Activated naive CD8-positive, alpha-beta T cell treated with anti-CD3 and anti-CD28 coated beads for 36 hours (primary cell): ENCODE results near the gene ARTN. TPM values are rescaled to one million over a fixed set of nuclear protein-coding genes. Genes with fewer than 3 reads are reported as not detected.

Experiments
- DNase-seq: peaks from one replicate; pipeline ENCODE4 v3.0.0; 2021
- H3K27ac Mint-ChIP-seq: one replicate; pipeline ENCODE4 v1.8.0; 2022; ENCODE audit warnings: mild to moderate bottlenecking, moderate library complexity, mixed read lengths
- H3K27me3 Mint-ChIP-seq: one replicate; pipeline ENCODE4 v1.8.0; 2022; ENCODE audit warnings: mild to moderate bottlenecking, mixed read lengths
- H3K36me3 Mint-ChIP-seq: one replicate; pipeline ENCODE4 v1.8.0; 2021; ENCODE audit warnings: mild to moderate bottlenecking, mixed read lengths
- H3K4me1 Mint-ChIP-seq: one replicate; pipeline ENCODE4 v1.8.0; 2021; ENCODE audit warnings: mixed read lengths
- H3K4me3 Mint-ChIP-seq: one replicate; pipeline ENCODE4 v1.8.0; 2022; ENCODE audit warnings: mild to moderate bottlenecking, moderate library complexity, mixed read lengths
- H3K9me3 Mint-ChIP-seq: one replicate; pipeline ENCODE4 v1.8.0; 2022; ENCODE audit warnings: mixed read lengths
- total RNA-seq, 2 experiments: library from RNA; stranded (reverse); gene quantifications; one replicate each; pipeline ENCODE4 v1.2.3, GENCODE V29; 2021

Gene ARTN
- total RNA-seq, 2 experiments from 2014 or later, result 0.16 to 0.43 TPM

DNA sequence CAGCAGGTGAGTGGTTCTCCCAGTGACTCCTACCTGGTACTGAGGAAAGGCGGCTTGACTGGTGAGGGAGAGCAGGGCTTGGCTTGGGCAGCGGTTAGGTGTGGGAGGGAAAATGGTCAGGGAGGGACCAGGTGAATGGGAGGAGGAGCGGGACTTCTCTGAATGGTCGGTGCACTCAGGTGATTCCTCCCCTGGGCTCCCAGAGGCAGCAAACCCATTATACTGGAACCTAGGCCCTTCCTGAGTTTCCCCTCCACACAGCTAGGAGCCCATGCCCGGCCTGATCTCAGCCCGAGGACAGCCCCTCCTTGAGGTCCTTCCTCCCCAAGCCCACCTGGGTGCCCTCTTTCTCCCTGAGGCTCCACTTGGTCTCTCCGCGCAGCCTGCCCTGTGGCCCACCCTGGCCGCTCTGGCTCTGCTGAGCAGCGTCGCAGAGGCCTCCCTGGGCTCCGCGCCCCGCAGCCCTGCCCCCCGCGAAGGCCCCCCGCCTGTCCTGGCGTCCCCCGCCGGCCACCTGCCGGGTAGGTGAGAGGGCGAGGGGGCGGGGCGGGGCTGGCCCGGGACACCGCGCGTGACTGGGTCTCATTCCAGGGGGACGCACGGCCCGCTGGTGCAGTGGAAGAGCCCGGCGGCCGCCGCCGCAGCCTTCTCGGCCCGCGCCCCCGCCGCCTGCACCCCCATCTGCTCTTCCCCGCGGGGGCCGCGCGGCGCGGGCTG, 2.3 kb downstream of the ARTN start:
- Mint-ChIP-seq H3K36me3 (peaks cover 6% of the 10 kb centered on the region), H3K4me3 (peak overlapping the region; percentile 2), H3K27me3 (peaks cover 35% of the 10 kb centered on the region), H3K4me1 (peaks cover 15% of the 10 kb centered on the region), H3K27ac (no peak overlapping the region), H3K9me3 (no peaks in the 10 kb centered on the region)
- DNase-seq, result no peak

DNA sequence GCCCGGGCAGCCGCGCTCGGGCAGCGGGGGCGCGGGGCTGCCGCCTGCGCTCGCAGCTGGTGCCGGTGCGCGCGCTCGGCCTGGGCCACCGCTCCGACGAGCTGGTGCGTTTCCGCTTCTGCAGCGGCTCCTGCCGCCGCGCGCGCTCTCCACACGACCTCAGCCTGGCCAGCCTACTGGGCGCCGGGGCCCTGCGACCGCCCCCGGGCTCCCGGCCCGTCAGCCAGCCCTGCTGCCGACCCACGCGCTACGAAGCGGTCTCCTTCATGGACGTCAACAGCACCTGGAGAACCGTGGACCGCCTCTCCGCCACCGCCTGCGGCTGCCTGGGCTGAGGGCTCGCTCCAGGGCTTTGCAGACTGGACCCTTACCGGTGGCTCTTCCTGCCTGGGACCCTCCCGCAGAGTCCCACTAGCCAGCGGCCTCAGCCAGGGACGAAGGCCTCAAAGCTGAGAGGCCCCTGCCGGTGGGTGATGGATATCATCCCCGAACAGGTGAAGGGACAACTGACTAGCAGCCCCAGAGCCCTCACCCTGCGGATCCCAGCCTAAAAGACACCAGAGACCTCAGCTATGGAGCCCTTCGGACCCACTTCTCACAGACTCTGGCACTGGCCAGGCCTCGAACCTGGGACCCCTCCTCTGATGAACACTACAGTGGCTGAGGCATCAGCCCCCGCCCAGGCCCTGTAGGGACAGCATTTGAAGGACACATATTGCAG, 3.0 kb downstream of the ARTN start:
- Mint-ChIP-seq H3K36me3 (peaks cover 6% of the 10 kb centered on the region), H3K4me3 (peak overlapping the region; percentile 70), H3K9me3 (no peaks in the 10 kb centered on the region), H3K4me1 (peaks cover 15% of the 10 kb centered on the region), H3K27me3 (peaks cover 35% of the 10 kb centered on the region), H3K27ac (no peak overlapping the region)
- peak; percentile 49 for DNase-seq

DNA sequence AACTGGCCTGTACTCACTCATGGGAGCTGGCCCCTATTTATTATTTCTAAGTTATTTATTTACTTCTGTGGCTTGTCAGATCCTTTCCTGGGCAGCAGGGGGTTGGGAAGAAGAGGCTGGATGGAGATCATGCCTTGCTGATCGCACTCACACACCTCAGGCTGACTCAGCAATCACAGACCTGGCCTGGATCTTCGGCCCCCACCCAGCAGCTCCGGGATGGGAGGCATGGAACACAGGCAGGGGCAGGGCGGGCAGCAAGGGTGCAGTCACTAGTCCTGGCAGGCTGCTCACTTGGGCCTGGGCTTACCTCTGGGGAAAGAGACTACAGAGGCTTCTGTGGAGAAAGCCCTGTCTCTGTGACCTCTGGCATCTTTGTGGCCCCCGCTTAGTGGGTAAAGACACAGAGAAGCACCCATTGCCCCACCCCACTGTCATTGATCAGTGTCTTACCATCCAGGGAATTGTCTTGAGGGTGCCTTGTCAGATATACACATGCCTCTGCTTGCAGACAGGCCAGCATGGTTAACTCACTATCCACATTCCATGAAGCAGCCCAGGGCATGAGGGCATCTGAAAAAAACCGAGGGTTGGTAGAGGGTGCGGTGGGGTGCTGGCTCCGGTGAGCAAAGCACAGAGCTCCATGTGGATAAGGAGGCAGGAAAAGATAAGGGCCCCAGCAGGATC, 3.7 kb downstream of the ARTN start:
- peaks cover 15% of the 10 kb centered on the region for H3K4me1 Mint-ChIP-seq
- H3K27me3 Mint-ChIP-seq, result peaks cover 34% of the 10 kb centered on the region
- H3K4me3 Mint-ChIP-seq, result no peak overlapping the region
- H3K36me3 Mint-ChIP-seq, result peaks cover 6% of the 10 kb centered on the region
- H3K9me3 Mint-ChIP-seq, result no peaks in the 10 kb centered on the region
- no peak overlapping the region for H3K27ac Mint-ChIP-seq
- DNase-seq, result no peak

DNA sequence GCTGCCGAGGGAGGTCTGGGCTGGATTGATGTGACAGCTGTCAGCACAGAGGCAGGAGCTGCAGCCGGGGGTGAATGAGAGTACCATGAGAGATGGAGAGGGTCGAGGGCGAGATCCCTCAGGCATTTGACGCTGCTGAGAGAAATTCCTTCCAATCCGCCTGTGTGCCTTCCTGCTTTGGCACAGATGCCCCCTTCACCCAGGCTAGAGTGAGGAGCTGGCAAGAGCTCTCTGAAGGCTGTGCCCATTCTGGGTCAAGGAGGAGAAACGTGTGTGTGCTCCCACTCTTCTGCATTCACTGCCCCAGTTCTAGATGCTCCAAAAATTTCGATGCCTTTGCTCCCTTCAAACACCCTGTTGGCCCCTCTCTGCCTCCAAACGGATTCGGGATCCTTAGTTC, 4.8 kb downstream of the ARTN start:
- H3K4me3 Mint-ChIP-seq, result no peak overlapping the region
- H3K4me1 Mint-ChIP-seq, result peaks cover 10% of the 10 kb centered on the region
- H3K36me3 Mint-ChIP-seq, result peaks cover 6% of the 10 kb centered on the region
- DNase-seq, result no peak
- H3K27me3 Mint-ChIP-seq, result peaks cover 24% of the 10 kb centered on the region
- no peaks in the 10 kb centered on the region for H3K9me3 Mint-ChIP-seq
- no peak overlapping the region for H3K27ac Mint-ChIP-seq

DNA sequence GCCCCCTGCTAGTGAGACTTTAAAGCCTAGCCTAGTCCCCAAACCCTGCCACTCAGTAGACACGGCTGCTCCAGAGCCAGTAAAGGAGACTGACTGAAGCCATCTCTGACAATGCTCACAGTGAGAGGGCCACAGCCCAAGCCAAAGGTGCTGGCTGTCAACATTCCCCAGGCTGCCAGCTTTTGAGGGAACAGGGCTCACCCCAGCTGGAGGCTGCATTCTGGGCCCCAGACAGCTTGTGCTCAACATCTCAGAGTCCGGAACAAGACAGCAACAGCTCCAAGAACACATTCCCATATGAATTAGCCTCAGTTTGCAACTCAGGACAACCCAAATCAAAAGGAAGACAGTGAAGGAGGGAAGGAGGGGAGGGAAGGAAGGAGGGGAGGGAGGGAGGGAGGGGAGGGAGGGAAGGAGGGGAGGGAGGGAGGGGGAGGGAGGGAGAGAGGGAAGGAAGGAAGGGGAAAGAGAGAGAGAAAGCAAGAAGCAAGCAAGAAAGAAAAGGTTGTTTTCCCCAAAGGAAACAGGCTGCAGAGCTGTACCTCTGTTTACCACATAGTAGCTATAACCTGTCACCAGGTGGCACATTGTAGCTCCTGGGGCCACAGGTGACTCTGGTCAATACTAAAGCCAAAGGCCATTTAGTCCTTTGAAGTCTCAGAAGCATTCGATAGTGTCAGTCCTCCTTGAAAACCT, 5.4 kb downstream of the ARTN start:
- Mint-ChIP-seq H3K36me3 (peaks cover 6% of the 10 kb centered on the region), H3K4me3 (no peak overlapping the region), H3K27me3 (peaks cover 20% of the 10 kb centered on the region), H3K27ac (no peak overlapping the region), H3K9me3 (no peaks in the 10 kb centered on the region), H3K4me1 (peaks cover 8% of the 10 kb centered on the region)
- DNase-seq, result no peak

DNA sequence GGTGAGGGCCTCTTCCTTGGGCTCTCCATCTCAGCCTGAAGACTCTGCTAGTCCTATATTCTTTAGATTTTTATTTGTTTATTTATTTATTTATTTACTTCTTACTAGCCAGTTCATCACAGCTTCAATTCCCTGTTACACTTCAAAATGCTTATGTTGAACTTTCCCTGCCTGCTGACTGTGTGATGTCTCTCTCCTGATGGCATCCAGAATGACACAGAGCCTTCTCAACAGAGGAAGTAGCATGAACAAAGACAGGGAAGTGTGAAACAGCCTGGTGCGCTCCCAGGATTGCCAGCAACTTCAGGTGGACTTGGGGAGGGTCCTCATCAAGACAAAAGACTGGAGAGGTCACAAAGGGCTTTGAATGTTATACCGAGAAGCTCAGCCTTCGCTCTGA, 8.8 kb downstream of the ARTN start:
- peaks cover 11% of the 10 kb centered on the region for H3K4me1 Mint-ChIP-seq
- no peak overlapping the region for H3K4me3 Mint-ChIP-seq
- no peaks in the 10 kb centered on the region for H3K27me3 Mint-ChIP-seq
- H3K36me3 Mint-ChIP-seq, result peaks cover 11% of the 10 kb centered on the region
- H3K9me3 Mint-ChIP-seq, result no peaks in the 10 kb centered on the region
- DNase-seq, result no peak
- no peak overlapping the region for H3K27ac Mint-ChIP-seq

DNA sequence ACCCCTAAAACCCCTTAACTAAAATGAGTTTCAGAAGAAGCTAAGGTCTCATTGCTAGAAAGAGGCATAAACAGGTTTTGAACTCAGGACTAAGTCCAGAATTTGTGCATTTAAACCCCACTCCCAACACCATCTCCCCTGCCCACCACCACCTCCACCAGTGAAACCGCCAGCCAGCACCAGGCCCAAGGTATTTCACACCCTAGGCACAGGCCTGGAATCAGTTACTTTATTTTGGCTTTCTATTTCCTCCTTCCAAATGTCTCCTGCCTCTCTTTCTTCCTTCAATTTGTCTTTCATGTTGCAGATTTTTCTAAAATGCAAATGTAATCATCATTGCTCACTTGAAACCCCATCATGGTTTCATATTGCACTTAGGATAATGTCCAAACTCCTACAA, 11.3 kb downstream of the ARTN start:
- Mint-ChIP-seq H3K4me3 (peak overlapping the region; percentile 92), H3K9me3 (no peaks in the 10 kb centered on the region), H3K4me1 (peaks cover 21% of the 10 kb centered on the region), H3K27me3 (no peaks in the 10 kb centered on the region), H3K27ac (no peak overlapping the region), H3K36me3 (peaks cover 10% of the 10 kb centered on the region)
- no peak for DNase-seq

DNA sequence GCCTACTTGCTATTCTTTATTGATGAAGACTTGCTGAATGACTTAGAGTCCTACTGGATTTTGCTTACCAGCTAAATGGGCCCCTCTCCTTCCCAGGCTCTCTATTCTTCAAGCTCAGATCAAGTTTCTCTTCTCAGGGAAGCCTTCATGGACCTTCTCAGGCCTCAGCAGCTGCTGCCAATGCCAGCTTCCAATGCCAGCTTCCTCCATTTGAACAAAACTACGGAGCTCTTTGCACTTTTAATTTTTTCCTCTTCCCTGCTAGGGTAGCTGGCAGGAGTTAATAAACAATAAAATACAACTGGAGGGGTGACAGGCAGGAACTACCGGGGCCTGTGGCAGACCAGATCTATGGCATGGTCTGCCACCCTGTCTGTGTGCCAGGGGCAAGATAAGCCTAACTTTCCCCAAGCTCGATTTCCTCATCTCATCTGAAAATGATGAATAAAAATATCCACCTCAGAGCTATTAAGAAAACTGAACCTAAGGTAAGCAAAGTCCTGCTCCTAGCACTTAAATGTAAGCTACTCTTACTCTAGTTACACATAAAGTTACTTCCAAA, 12.2 kb downstream of the ARTN start:
- Mint-ChIP-seq H3K27me3 (no peaks in the 10 kb centered on the region), H3K36me3 (peaks cover 5% of the 10 kb centered on the region), H3K27ac (peak overlapping the region; percentile 90), H3K4me1 (peaks cover 21% of the 10 kb centered on the region), H3K9me3 (no peaks in the 10 kb centered on the region), H3K4me3 (peak overlapping the region; percentile 92)
- DNase-seq, result no peak

DNA sequence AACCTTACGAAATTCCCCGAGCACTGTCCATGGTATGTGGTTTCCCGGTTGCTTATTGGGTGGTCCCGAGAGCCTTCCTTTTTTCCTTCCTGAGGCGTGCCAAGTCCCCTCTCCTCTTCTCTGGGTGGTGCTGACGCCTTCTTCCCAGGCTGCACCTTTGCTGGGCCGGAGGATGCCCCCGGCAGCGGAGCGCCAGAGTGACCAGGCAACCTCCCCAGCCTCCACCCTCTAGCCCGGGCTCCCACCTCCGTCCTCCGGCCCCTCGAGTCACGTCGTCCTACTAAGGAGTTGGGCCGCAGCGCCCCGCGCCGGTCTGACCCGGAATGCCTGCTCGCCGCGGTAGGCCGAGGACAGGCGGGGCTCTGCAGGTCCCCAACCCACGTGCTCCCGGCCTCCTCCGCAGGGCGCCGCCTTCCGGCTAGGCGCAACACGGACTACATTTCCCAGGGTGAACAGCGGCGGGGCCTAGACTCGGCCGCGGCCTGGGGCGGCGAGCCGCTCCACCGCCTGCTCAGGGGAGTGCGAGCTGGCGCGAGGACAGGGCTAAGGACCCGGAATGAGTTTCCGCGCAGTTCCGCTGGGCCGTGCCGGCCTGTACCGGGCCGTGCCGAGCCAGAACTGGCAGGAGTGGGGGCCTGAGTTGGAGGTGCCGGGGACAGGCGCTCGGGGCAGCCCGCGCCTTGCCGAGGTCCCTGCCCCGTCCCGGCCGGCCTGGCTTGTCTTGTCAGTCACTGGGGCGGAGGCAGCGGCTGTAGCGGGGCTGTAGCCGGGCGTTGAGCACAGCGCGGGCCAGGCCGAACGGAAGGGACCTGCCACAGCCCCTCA, 12.8 kb downstream of the ARTN start, which contains the start of gene IPO13:
TSS of gene IPO13 (plus strand) at position 715 of the 825 bp plus-strand sequence. CDS start 651 bp downstream, outside the sequence.
- no peaks in the 10 kb centered on the region for H3K27me3 Mint-ChIP-seq
- peak within 1 kb of the TSS; percentile 90 for H3K27ac Mint-ChIP-seq
- peak within 1 kb of the TSS; percentile 92 for H3K4me3 Mint-ChIP-seq

DNA sequence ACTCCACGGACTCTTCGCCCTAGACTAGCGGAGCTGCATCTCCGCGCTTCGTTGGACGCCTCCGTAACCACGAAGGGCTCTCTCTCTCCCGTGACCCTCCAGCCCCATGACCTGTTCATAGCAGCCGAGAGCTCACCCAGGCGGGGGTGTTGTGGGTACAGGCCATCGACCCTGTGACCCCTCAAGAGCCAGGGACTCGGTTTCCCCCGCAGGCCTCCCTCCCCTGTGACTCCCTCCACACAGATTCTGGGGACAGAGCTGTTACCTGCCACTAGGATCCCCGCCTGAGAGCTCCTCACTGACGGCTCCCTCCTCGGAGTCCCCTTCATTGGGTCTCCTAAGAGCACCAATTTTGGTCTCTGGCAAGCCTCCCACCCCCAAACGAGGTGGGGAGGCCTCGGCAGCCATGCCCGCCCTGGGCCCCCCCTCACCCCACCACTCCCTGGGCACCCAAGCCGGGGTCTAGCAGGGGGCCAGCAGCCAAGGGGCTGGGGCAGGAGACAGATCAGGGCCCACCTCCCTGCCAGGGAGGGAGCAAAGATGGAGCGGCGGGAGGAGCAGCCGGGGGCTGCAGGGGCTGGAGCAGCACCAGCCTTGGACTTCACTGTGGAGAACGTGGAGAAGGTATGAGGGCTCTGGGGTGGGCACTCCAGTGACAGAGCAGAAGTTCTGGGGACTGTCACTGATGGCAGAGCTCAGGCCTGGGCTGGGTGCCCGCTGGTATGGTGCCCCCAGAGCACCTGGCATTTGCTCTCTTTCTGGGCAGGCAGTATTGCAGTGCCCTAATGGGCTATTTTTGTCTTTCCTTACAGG, 13.7 kb downstream of the ARTN start:
- peak overlapping the region; percentile 92 for H3K4me3 Mint-ChIP-seq
- peaks cover 29% of the 10 kb centered on the region for H3K4me1 Mint-ChIP-seq
- H3K27me3 Mint-ChIP-seq, result no peaks in the 10 kb centered on the region
- no peaks in the 10 kb centered on the region for H3K9me3 Mint-ChIP-seq
- peak overlapping the region; percentile 90 for H3K27ac Mint-ChIP-seq
- peak; percentile 22 for DNase-seq
- peaks cover 5% of the 10 kb centered on the region for H3K36me3 Mint-ChIP-seq

More for the DNA sequence above, 12.8 kb downstream of the ARTN start, which contains the start of gene IPO13:
- Mint-ChIP-seq H3K9me3 (no peaks in the 10 kb centered on the region), H3K4me1 (peaks cover 25% of the 10 kb centered on the region), H3K36me3 (peaks cover 5% of the 10 kb centered on the region)
- DNase-seq, result peak; percentile 98

DNA sequence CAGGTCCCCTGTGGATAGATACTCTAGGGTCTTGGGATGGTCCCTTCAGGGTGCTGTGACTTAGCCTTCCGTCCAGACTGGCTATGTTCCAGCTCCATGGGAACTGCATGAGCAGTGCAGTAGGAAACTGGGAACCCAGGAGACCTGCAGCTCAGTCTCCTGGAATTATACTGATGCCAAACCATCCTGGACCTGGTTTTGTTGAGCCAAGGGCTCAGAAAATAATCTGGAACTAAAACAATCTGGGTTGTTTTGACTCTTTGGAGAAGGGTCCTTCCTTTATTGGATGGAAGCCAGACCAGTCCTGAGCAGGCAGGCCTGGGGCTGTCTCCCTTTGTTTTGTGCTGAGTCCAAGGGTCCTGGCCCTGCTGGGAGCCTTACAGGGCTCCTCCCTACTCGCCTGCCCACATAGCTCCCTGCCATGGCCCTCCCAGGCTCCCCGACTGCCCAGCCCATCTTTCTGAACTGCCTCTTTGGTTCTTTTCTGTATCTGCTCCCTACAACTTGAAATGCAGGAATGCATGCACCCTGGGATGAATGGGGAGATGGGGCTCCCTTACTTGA, 14.4 kb downstream of the ARTN start:
- H3K9me3 Mint-ChIP-seq, result no peaks in the 10 kb centered on the region
- H3K27me3 Mint-ChIP-seq, result no peaks in the 10 kb centered on the region
- peaks cover 29% of the 10 kb centered on the region for H3K4me1 Mint-ChIP-seq
- peak overlapping the region; percentile 92 for H3K4me3 Mint-ChIP-seq
- no peak overlapping the region for H3K27ac Mint-ChIP-seq
- no peak for DNase-seq
- peaks cover 5% of the 10 kb centered on the region for H3K36me3 Mint-ChIP-seq

DNA sequence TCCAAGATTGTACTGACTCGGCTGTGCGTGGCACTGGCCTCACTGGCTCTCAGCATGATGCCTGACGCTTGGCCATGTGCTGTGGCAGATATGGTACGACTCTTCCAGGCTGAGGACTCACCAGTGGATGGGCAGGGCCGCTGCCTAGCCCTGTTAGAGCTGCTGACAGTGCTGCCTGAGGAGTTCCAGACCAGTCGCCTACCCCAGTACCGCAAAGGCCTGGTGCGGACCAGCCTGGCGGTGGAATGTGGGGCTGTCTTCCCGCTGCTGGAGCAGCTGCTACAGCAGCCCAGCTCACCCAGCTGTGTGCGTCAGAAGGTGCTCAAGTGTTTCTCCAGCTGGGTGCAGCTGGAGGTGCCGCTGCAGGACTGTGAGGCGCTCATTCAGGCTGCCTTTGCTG, 16.1 kb downstream of the ARTN start:
- Mint-ChIP-seq H3K27ac (no peak overlapping the region), H3K27me3 (no peaks in the 10 kb centered on the region), H3K4me1 (peaks cover 26% of the 10 kb centered on the region), H3K36me3 (peaks cover 1% of the 10 kb centered on the region), H3K4me3 (no peak overlapping the region), H3K9me3 (no peaks in the 10 kb centered on the region)
- DNase-seq, result no peak
